HEK293 (cell line): Measurements from ENCODE around the gene RPN2.

Experiments
- CTCF ChIA-PET: fragments of 350-600 bp; formaldehyde crosslinking; extraction: SDS; loops from one replicate; lab custom pipeline; 2021; ENCODE audit warnings: antibody characterized with exemption; lab: Yijun Ruan, JAX
- POLR2A ChIA-PET: fragments of 300-600 bp; formaldehyde crosslinking; extraction: SDS; loops from one replicate; lab custom pipeline; 2020; ENCODE audit warnings: antibody characterized with exemption, inconsistent platforms; lab: Yijun Ruan, JAX
- H3K27ac ChIP-seq: fragments of 200-500 bp; sonication (Bioruptor generic); 2 replicates; pipeline ENCODE4 v1.5.1; 2014; ENCODE audit warnings: low read depth, low read length, control low read depth, inconsistent platforms; ENCODE audit errors: extremely low read depth
- H3K36me3 ChIP-seq, 2 experiments: fragments of 200-500 bp in 1 of 2; sonication (Bioruptor generic) in 1 of 2; 1 replicate in 1 of 2; 2 replicates in 1 of 2; pipeline ENCODE4 v1.5.1; 2014 to 2017; ENCODE audit warnings: inconsistent platforms in 2 of 2, low read length in 2 of 2; ENCODE audit not compliant: control insufficient read depth in 2 of 2, insufficient read depth in 1 of 2
- H3K4me1 ChIP-seq: fragments of 200-500 bp; sonication (Bioruptor generic); 2 replicates; pipeline ENCODE4 v1.5.1; 2014; ENCODE audit warnings: mild to moderate bottlenecking, low read length, inconsistent platforms; ENCODE audit not compliant: control insufficient read depth, insufficient read depth
- H3K4me3 ChIP-seq: 2 replicates; pipeline ENCODE4 v1.5.1; 2011; ENCODE audit warnings: low read depth, mild to moderate bottlenecking, control low read depth, low read length, moderate library complexity
- H3K9me3 ChIP-seq: fragments of 200-500 bp; sonication (Bioruptor generic); 2 replicates; pipeline ENCODE4 v1.5.1; 2014; ENCODE audit warnings: low read depth, low read length, inconsistent platforms; ENCODE audit not compliant: control insufficient read depth, insufficient read depth
- HOXC10 ChIP-seq: sonication (generic); formaldehyde crosslinking; IDR thresholded peaks from 2 replicates; pipeline ENCODE4 v1.8.1; 2023; ENCODE audit warnings: mild to moderate bottlenecking, missing genetic modification reagents
- HOXD13 ChIP-seq: sonication (generic); formaldehyde crosslinking; IDR thresholded peaks from 2 replicates; pipeline ENCODE4 v1.8.0; 2022; ENCODE audit warnings: missing genetic modification reagents, borderline replicate concordance
- KLF16 ChIP-seq: fragments of 450-650 bp; formaldehyde crosslinking; IDR thresholded peaks from 2 replicates; pipeline ENCODE4 v1.5.1; 2017; ENCODE audit warnings: missing biosample characterization, missing genetic modification characterization
- KLF9 ChIP-seq: fragments of 450-650 bp; formaldehyde crosslinking; IDR thresholded peaks from 2 replicates; pipeline ENCODE4 v1.5.1; 2016; ENCODE audit warnings: missing biosample characterization, missing genetic modification characterization, low read depth
- MZF1 ChIP-seq: fragments of 450-650 bp; formaldehyde crosslinking; IDR thresholded peaks from 2 replicates; pipeline ENCODE4 v1.5.1; 2017; ENCODE audit warnings: missing biosample characterization, missing genetic modification characterization, borderline replicate concordance
- PRDM1 ChIP-seq: fragments of 450-650 bp; formaldehyde crosslinking; IDR thresholded peaks from 2 replicates; pipeline ENCODE4; 2016; ENCODE audit warnings: missing biosample characterization, missing genetic modification characterization
- SCRT2 ChIP-seq: fragments of 450-650 bp; formaldehyde crosslinking; IDR thresholded peaks from 2 replicates; pipeline ENCODE4 v1.5.1; 2016; ENCODE audit warnings: missing biosample characterization, missing genetic modification characterization
- YY2 ChIP-seq: fragments of 450-650 bp; formaldehyde crosslinking; IDR thresholded peaks from 2 replicates; pipeline ENCODE4 v1.5.1; 2016; ENCODE audit warnings: missing biosample characterization, missing genetic modification characterization
- ZBTB48 ChIP-seq: fragments of 450-650 bp; formaldehyde crosslinking; IDR thresholded peaks from 2 replicates; pipeline ENCODE4 v1.5.1; 2016; ENCODE audit warnings: missing biosample characterization, missing genetic modification characterization
- ZFP69B ChIP-seq: fragments of 450-650 bp; formaldehyde crosslinking; IDR thresholded peaks from 2 replicates; pipeline ENCODE4 v1.5.1; 2016; ENCODE audit warnings: missing biosample characterization, missing genetic modification characterization
- ZNF121 ChIP-seq: fragments of 450-650 bp; formaldehyde crosslinking; IDR thresholded peaks from 2 replicates; pipeline ENCODE4 v1.5.1; 2016; ENCODE audit warnings: missing biosample characterization, missing genetic modification characterization
- ZNF184 ChIP-seq: fragments of 450-650 bp; IDR thresholded peaks from 2 replicates; pipeline ENCODE4 v1.5.1; 2018; ENCODE audit warnings: missing biosample characterization, mild to moderate bottlenecking, missing genetic modification characterization
- ZNF223 ChIP-seq: fragments of 450-650 bp; formaldehyde crosslinking; IDR thresholded peaks from 2 replicates; pipeline ENCODE4 v1.5.1; 2016; ENCODE audit warnings: missing biosample characterization, missing genetic modification characterization
- ZNF274 ChIP-seq, 2 experiments: fragments of 200-500 bp in 1 of 2; fragments of 450-650 bp in 1 of 2; sonication (Bioruptor generic) in 1 of 2; formaldehyde crosslinking in 1 of 2; IDR thresholded peaks; 2 replicates each; pipeline versions ENCODE4 v1.5.1 to v1.6.1; 2014 to 2016; ENCODE audit warnings: borderline replicate concordance in 1 of 2, inconsistent platforms in 1 of 2, low read length in 1 of 2, missing biosample characterization in 1 of 2, missing genetic modification characterization in 1 of 2
- ZNF366 ChIP-seq: fragments of 450-650 bp; formaldehyde crosslinking; conservative IDR thresholded peaks from 2 replicates; pipeline ENCODE4 v1.5.1; 2016; ENCODE audit warnings: missing biosample characterization, missing genetic modification characterization
- ZNF37A ChIP-seq: fragments of 450-650 bp; IDR thresholded peaks from 2 replicates; pipeline ENCODE4 v1.5.1; 2018; ENCODE audit warnings: missing biosample characterization, missing genetic modification characterization
- ZNF426 ChIP-seq: fragments of 450-650 bp; formaldehyde crosslinking; IDR thresholded peaks from 2 replicates; pipeline ENCODE4 v1.5.1; 2017; ENCODE audit warnings: missing biosample characterization, missing genetic modification characterization, mild to moderate bottlenecking, inconsistent platforms, moderate library complexity
- ZNF548 ChIP-seq: fragments of 450-650 bp; formaldehyde crosslinking; IDR thresholded peaks from 2 replicates; pipeline ENCODE4 v1.5.1; 2016; ENCODE audit warnings: missing biosample characterization, missing genetic modification characterization
- ZNF549 ChIP-seq: fragments of 450-650 bp; IDR thresholded peaks from 2 replicates; pipeline ENCODE4 v1.5.1; 2018; ENCODE audit warnings: missing biosample characterization, missing genetic modification characterization, mild to moderate bottlenecking, inconsistent platforms, moderate library complexity
- ZNF621 ChIP-seq: fragments of 450-650 bp; formaldehyde crosslinking; IDR thresholded peaks from 2 replicates; pipeline ENCODE4 v1.5.1; 2017; ENCODE audit warnings: missing biosample characterization, missing genetic modification characterization
- ZNF626 ChIP-seq: fragments of 450-650 bp; sonication (Bioruptor Pico); formaldehyde crosslinking; IDR thresholded peaks from 2 replicates; pipeline ENCODE4 v1.5.1; 2018; ENCODE audit warnings: missing biosample characterization, missing genetic modification characterization, inconsistent platforms
- ZNF660 ChIP-seq: fragments of 450-650 bp; IDR thresholded peaks from 2 replicates; pipeline ENCODE4 v1.5.1; 2018; ENCODE audit warnings: missing biosample characterization, mild to moderate bottlenecking, missing genetic modification characterization
- ZNF664 ChIP-seq: fragments of 450-650 bp; formaldehyde crosslinking; IDR thresholded peaks from 2 replicates; pipeline ENCODE4 v1.5.1; 2016; ENCODE audit warnings: missing biosample characterization, missing genetic modification characterization
- ZNF670 ChIP-seq: fragments of 450-650 bp; formaldehyde crosslinking; IDR thresholded peaks from 2 replicates; pipeline ENCODE4 v1.5.1; 2016; ENCODE audit warnings: missing biosample characterization, missing genetic modification characterization, low read depth
- ZNF677 ChIP-seq: fragments of 450-650 bp; IDR thresholded peaks from 2 replicates; pipeline ENCODE4 v1.5.0; 2018; ENCODE audit warnings: missing biosample characterization, mild to moderate bottlenecking, missing genetic modification characterization, moderate library complexity
- ZNF785 ChIP-seq: fragments of 450-650 bp; formaldehyde crosslinking; IDR thresholded peaks from 2 replicates; pipeline ENCODE4 v1.5.1; 2016; ENCODE audit warnings: missing biosample characterization, missing genetic modification characterization
- ZSCAN23 ChIP-seq: fragments of 450-650 bp; formaldehyde crosslinking; IDR thresholded peaks from 2 replicates; pipeline ENCODE4 v1.5.1; 2016; ENCODE audit warnings: missing biosample characterization, missing genetic modification characterization
- ZSCAN30 ChIP-seq: fragments of 450-650 bp; IDR thresholded peaks from 2 replicates; pipeline ENCODE4 v1.5.1; 2018; ENCODE audit warnings: missing biosample characterization, mild to moderate bottlenecking, missing genetic modification characterization, moderate library complexity
- TF ChIP-seq, protein P1 (sequence below): fragments of 450-650 bp; formaldehyde crosslinking; IDR thresholded peaks from 2 replicates; pipeline ENCODE4 v1.5.1; 2016; ENCODE audit warnings: missing biosample characterization, missing genetic modification characterization
- TF ChIP-seq, protein P2 (sequence below): fragments of 450-650 bp; formaldehyde crosslinking; IDR thresholded peaks from 2 replicates; pipeline ENCODE4 v1.5.1; 2016; ENCODE audit warnings: missing biosample characterization, missing genetic modification characterization

RPN2 gene

DNA sequence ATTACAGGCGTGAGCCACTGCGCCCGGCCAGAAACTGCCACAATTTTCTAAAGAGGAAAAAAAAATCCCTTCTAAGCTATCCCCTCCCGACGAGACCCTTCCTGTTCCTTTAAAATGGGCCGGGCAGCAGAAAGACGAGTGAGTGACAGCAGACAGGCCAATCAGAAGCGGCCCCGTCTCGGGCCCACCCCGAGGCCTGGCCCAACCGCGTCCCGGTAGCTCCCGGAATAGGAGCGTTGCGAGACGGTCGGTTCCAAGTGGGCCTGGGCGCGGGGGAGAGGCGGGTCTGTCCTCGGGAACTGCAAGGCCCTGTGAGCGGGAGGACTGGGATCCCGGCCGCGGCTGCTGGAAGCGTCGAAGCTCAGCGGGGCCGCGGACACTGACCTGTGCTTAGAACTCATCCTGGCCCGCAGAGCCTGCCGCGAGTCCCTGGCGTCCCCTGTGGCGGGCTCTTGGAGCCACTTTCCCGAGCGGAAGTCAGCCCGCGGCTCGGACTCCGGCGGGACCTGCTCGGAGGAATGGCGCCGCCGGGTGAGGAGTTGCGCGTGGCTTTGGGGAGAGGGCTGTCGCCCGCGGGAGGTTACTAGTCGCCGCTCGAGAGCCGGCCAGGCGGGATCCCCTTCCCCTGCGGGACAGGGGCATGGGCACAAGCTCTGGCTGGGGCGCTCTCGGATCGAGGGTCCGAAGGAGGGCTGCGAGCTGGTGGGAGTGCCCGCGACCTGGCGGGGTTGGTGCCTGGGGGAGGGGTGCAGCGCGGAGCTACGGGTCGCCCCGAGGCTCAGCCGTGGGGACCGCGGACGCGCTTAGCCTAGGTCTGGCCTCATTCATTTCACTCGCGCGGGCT, at the start of gene RPN2, which contains the start of gene MROH8:
TSS of gene RPN2 (plus strand) at position 492 of the 844 bp plus-strand sequence. CDS start at position 519, 27 bp downstream.
TSS of gene MROH8 (minus strand) at position 710 of the 844 bp plus-strand sequence.
- ChIA-PET POLR2A (interaction anchor here (0.5 to 3.6 kb wide), 18 partner anchors 9 to 625 kb away, joined by 3 to 30 read pairs (median 4); partner anchors contain the start of genes MANBAL and RBL1), CTCF (interaction anchor here (0.6 to 2.7 kb wide), 12 partner anchors 11 to 1103 kb away, joined by 3 to 25 read pairs (median 4); no protein-coding TSS in a partner anchor)
- Histone ChIP-seq H3K9me3 (no peaks in the 10 kb centered on the region), H3K36me3 (peaks cover 5 to 17% of the 10 kb centered on the region in 2 experiments; a peak in 2 of 3 replicates), H3K4me1 (no peaks in the 10 kb centered on the region), H3K4me3 (peak within 1 kb of the TSS; percentile 71), H3K27ac (peak within 1 kb of the TSS; percentile 79)
- TF ChIP-seq PRDM1 (no peak), ZSCAN30 (tag by site-specific recombination) (no peak), ZNF664 (no peak), ZNF785 (no peak), ZNF184 (tag by site-specific recombination) (no peak), ZNF274 (IDR thresholded peaks at IDR 0.05; ENCODE audit: low read length) (no peak), ZNF274 (tag by site-specific recombination; IDR thresholded peaks at IDR 0.05; ENCODE audit: borderline replicate concordance) (no peak), ZNF37A (tag by site-specific recombination) (no peak), ZNF677 (tag by site-specific recombination) (no peak), KLF16 (tag by site-specific recombination) (no peak; the same call in 1 of the 2 replicates), SCRT2 (tag by site-specific recombination) (no peak), MZF1 (tag by site-specific recombination) (no peak), ZNF626 (tag by site-specific recombination) (no peak), ZNF670 (tag by site-specific recombination) (no peak), ZNF549 (tag by site-specific recombination) (no peak), ZBTB48 (peak; percentile 41), ZNF660 (tag by site-specific recombination) (no peak), HOXC10 (CRISPR knock-in tag) (no peak), ZNF426 (tag by site-specific recombination) (no peak), HOXD13 (CRISPR knock-in tag) (no peak), YY2 (tag by site-specific recombination) (peak; percentile 75; the same call in 1 of the 2 replicates), ZNF548 (tag by site-specific recombination) (no peak), KLF9 (tag by site-specific recombination) (peak; percentile 53), ZNF366 (no peak), ZNF121 (tag by site-specific recombination) (no peak), ZNF223 (tag by site-specific recombination) (no peak), ZFP69B (tag by site-specific recombination) (no peak), ZSCAN23 (tag by site-specific recombination) (no peak; the same call in 1 of the 2 replicates), ZNF621 (tag by site-specific recombination) (no peak)
- TF ChIP-seq, protein P1, sequence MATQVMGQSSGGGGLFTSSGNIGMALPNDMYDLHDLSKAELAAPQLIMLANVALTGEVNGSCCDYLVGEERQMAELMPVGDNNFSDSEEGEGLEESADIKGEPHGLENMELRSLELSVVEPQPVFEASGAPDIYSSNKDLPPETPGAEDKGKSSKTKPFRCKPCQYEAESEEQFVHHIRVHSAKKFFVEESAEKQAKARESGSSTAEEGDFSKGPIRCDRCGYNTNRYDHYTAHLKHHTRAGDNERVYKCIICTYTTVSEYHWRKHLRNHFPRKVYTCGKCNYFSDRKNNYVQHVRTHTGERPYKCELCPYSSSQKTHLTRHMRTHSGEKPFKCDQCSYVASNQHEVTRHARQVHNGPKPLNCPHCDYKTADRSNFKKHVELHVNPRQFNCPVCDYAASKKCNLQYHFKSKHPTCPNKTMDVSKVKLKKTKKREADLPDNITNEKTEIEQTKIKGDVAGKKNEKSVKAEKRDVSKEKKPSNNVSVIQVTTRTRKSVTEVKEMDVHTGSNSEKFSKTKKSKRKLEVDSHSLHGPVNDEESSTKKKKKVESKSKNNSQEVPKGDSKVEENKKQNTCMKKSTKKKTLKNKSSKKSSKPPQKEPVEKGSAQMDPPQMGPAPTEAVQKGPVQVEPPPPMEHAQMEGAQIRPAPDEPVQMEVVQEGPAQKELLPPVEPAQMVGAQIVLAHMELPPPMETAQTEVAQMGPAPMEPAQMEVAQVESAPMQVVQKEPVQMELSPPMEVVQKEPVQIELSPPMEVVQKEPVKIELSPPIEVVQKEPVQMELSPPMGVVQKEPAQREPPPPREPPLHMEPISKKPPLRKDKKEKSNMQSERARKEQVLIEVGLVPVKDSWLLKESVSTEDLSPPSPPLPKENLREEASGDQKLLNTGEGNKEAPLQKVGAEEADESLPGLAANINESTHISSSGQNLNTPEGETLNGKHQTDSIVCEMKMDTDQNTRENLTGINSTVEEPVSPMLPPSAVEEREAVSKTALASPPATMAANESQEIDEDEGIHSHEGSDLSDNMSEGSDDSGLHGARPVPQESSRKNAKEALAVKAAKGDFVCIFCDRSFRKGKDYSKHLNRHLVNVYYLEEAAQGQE: no peak
- TF ChIP-seq, protein P2, sequence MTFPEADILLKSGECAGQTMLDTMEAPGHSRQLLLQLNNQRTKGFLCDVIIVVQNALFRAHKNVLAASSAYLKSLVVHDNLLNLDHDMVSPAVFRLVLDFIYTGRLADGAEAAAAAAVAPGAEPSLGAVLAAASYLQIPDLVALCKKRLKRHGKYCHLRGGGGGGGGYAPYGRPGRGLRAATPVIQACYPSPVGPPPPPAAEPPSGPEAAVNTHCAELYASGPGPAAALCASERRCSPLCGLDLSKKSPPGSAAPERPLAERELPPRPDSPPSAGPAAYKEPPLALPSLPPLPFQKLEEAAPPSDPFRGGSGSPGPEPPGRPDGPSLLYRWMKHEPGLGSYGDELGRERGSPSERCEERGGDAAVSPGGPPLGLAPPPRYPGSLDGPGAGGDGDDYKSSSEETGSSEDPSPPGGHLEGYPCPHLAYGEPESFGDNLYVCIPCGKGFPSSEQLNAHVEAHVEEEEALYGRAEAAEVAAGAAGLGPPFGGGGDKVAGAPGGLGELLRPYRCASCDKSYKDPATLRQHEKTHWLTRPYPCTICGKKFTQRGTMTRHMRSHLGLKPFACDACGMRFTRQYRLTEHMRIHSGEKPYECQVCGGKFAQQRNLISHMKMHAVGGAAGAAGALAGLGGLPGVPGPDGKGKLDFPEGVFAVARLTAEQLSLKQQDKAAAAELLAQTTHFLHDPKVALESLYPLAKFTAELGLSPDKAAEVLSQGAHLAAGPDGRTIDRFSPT: peak; percentile 30; the same call in 1 of the 2 replicates
